ENCODE measurements around the gene TMTC1.

The TMTC1 gene

GRCh38 chr12:29743801-29744200 lies 39.9 kb downstream of the TMTC1 start:
- WGBS (ENCODE audit: extremely low coverage, insufficient coverage, insufficient read length): no CpG with 5 or more reads among the region's 3 CpGs
- Histone ChIP-seq H2BK12ac (ENCODE audit: low read length) (no peak overlapping the region), H4K8ac (ENCODE audit: low read depth, low read length) (no peak overlapping the region), H3K79me2 (ENCODE audit: control insufficient read depth, insufficient read depth, low read length, poor library complexity) (no peaks in the 10 kb centered on the region), H3K4me1 (ENCODE audit: control insufficient read depth in 1 of 2, insufficient read depth in 2 of 2, low read length in 2 of 2) (no peaks in the 10 kb centered on the region), H2AK5ac (ENCODE audit: low read length) (no peak overlapping the region), H3K27me3 (ENCODE audit: insufficient read depth, low read length) (no peaks in the 10 kb centered on the region), H4K91ac (ENCODE audit: low read depth, low read length) (no peak overlapping the region), H3K9ac (ENCODE audit: low read length) (no peak overlapping the region), H3K23ac (ENCODE audit: low read length) (no peak overlapping the region), H2BK5ac (ENCODE audit: low read depth, low read length, poor library complexity) (no peak overlapping the region), H3K36me3 (ENCODE audit: control insufficient read depth in 1 of 2, insufficient read depth in 2 of 2, low read length in 2 of 2) (no peaks in the 10 kb centered on the region), H4K12ac (ENCODE audit: low read depth, low read length) (no peak overlapping the region), H3K18ac (ENCODE audit: low read length) (no peak overlapping the region), H3K9me3 (ENCODE audit: insufficient read depth, low read depth, low read length) (no peaks in the 10 kb centered on the region), H3K4ac (ENCODE audit: low read depth, low read length) (no peak overlapping the region), H2AFZ (ENCODE audit: insufficient read depth, low read length, poor library complexity) (no peak overlapping the region), H3K14ac (ENCODE audit: low read length) (no peak overlapping the region), H3K79me1 (ENCODE audit: low read length) (no peaks in the 10 kb centered on the region), H3K27ac (ENCODE audit: low read depth, low read length) (no peak overlapping the region), H3K4me2 (ENCODE audit: low read length) (no peak overlapping the region), H2BK120ac (ENCODE audit: insufficient read depth, low read length, poor library complexity) (no peak overlapping the region), H3K4me3 (ENCODE audit: low read depth, low read length) (no peak overlapping the region)
- DNase-seq: peak in 1 of 2 donors; percentile 47

GRCh38 chr12:29743077-29743476 lies 40.7 kb downstream of the TMTC1 start:
- Histone ChIP-seq H3K4me1 (ENCODE audit: control insufficient read depth in 1 of 2, insufficient read depth in 2 of 2, low read length in 2 of 2) (no peaks in the 10 kb centered on the region), H3K23ac (ENCODE audit: low read length) (no peak overlapping the region), H3K4ac (ENCODE audit: low read depth, low read length) (no peak overlapping the region), H2BK120ac (ENCODE audit: insufficient read depth, low read length, poor library complexity) (no peak overlapping the region), H3K9ac (ENCODE audit: low read length) (no peak overlapping the region), H2AK5ac (ENCODE audit: low read length) (no peak overlapping the region), H3K4me3 (ENCODE audit: low read depth, low read length) (no peak overlapping the region), H4K91ac (ENCODE audit: low read depth, low read length) (no peak overlapping the region), H2BK12ac (ENCODE audit: low read length) (no peak overlapping the region), H3K36me3 (ENCODE audit: control insufficient read depth in 1 of 2, insufficient read depth in 2 of 2, low read length in 2 of 2) (no peaks in the 10 kb centered on the region), H4K8ac (ENCODE audit: low read depth, low read length) (no peak overlapping the region), H3K27ac (ENCODE audit: low read depth, low read length) (no peak overlapping the region), H3K14ac (ENCODE audit: low read length) (no peak overlapping the region), H3K4me2 (ENCODE audit: low read length) (no peak overlapping the region), H3K79me2 (ENCODE audit: control insufficient read depth, insufficient read depth, low read length, poor library complexity) (no peaks in the 10 kb centered on the region), H3K9me3 (ENCODE audit: insufficient read depth, low read depth, low read length) (no peaks in the 10 kb centered on the region), H2BK5ac (ENCODE audit: low read depth, low read length, poor library complexity) (no peak overlapping the region), H4K12ac (ENCODE audit: low read depth, low read length) (no peak overlapping the region), H3K18ac (ENCODE audit: low read length) (no peak overlapping the region), H2AFZ (ENCODE audit: insufficient read depth, low read length, poor library complexity) (no peak overlapping the region), H3K27me3 (ENCODE audit: insufficient read depth, low read length) (no peaks in the 10 kb centered on the region), H3K79me1 (ENCODE audit: low read length) (no peaks in the 10 kb centered on the region)
- DNase-seq: no peak
- no CpG with 5 or more reads among the region's 4 CpGs for WGBS (ENCODE audit: extremely low coverage, insufficient coverage, insufficient read length)

GRCh38 chr12:29742646-29743045 lies 41.1 kb downstream of the TMTC1 start:
- H4K12ac ChIP-seq (ENCODE audit: low read depth, low read length): no peak overlapping the region
- no peaks in the 10 kb centered on the region for H3K36me3 ChIP-seq (ENCODE audit: control insufficient read depth in 1 of 2, insufficient read depth in 2 of 2, low read length in 2 of 2)
- H3K4me1 ChIP-seq (ENCODE audit: control insufficient read depth in 1 of 2, insufficient read depth in 2 of 2, low read length in 2 of 2): no peaks in the 10 kb centered on the region
- H4K8ac ChIP-seq (ENCODE audit: low read depth, low read length): no peak overlapping the region
- H2BK120ac ChIP-seq (ENCODE audit: insufficient read depth, low read length, poor library complexity): no peak overlapping the region
- H3K9ac ChIP-seq (ENCODE audit: low read length): no peak overlapping the region
- no peak overlapping the region for H3K27ac ChIP-seq (ENCODE audit: low read depth, low read length)
- H2BK5ac ChIP-seq (ENCODE audit: low read depth, low read length, poor library complexity): no peak overlapping the region
- no peak for DNase-seq
- no peak overlapping the region for H4K91ac ChIP-seq (ENCODE audit: low read depth, low read length)
- no peaks in the 10 kb centered on the region for H3K9me3 ChIP-seq (ENCODE audit: insufficient read depth, low read depth, low read length)
- no peaks in the 10 kb centered on the region for H3K79me2 ChIP-seq (ENCODE audit: control insufficient read depth, insufficient read depth, low read length, poor library complexity)
- no peaks in the 10 kb centered on the region for H3K79me1 ChIP-seq (ENCODE audit: low read length)
- no peak overlapping the region for H2AK5ac ChIP-seq (ENCODE audit: low read length)
- H3K18ac ChIP-seq (ENCODE audit: low read length): no peak overlapping the region
- H3K27me3 ChIP-seq (ENCODE audit: insufficient read depth, low read length): no peaks in the 10 kb centered on the region
- no peak overlapping the region for H3K4me3 ChIP-seq (ENCODE audit: low read depth, low read length)
- H3K4ac ChIP-seq (ENCODE audit: low read depth, low read length): no peak overlapping the region
- no peak overlapping the region for H3K14ac ChIP-seq (ENCODE audit: low read length)
- no peak overlapping the region for H3K4me2 ChIP-seq (ENCODE audit: low read length)
- H2AFZ ChIP-seq (ENCODE audit: insufficient read depth, low read length, poor library complexity): no peak overlapping the region
- no peak overlapping the region for H2BK12ac ChIP-seq (ENCODE audit: low read length)
- WGBS (ENCODE audit: extremely low coverage, insufficient coverage, insufficient read length): no CpG with 5 or more reads among the region's 1 CpG
- no peak overlapping the region for H3K23ac ChIP-seq (ENCODE audit: low read length)

- H4K8ac ChIP-seq (ENCODE audit: low read depth, low read length): no peak overlapping the region
- no peaks in the 10 kb centered on the region for H3K4me1 ChIP-seq (ENCODE audit: control insufficient read depth in 1 of 2, insufficient read depth in 2 of 2, low read length in 2 of 2)
- H3K23ac ChIP-seq (ENCODE audit: low read length): no peak overlapping the region
- no peaks in the 10 kb centered on the region for H3K36me3 ChIP-seq (ENCODE audit: control insufficient read depth in 1 of 2, insufficient read depth in 2 of 2, low read length in 2 of 2)
- no peak overlapping the region for H4K12ac ChIP-seq (ENCODE audit: low read depth, low read length)
- no peak overlapping the region for H2AK5ac ChIP-seq (ENCODE audit: low read length)
- no peak overlapping the region for H3K4me2 ChIP-seq (ENCODE audit: low read length)
- no peaks in the 10 kb centered on the region for H3K79me2 ChIP-seq (ENCODE audit: control insufficient read depth, insufficient read depth, low read length, poor library complexity)
- no peaks in the 10 kb centered on the region for H3K79me1 ChIP-seq (ENCODE audit: low read length)
- no peak overlapping the region for H3K9ac ChIP-seq (ENCODE audit: low read length)
- no peak overlapping the region for H2BK120ac ChIP-seq (ENCODE audit: insufficient read depth, low read length, poor library complexity)
- no peak overlapping the region for H4K91ac ChIP-seq (ENCODE audit: low read depth, low read length)
- H3K4me3 ChIP-seq (ENCODE audit: low read depth, low read length): no peak overlapping the region
- no peaks in the 10 kb centered on the region for H3K9me3 ChIP-seq (ENCODE audit: insufficient read depth, low read depth, low read length)
- no peak for DNase-seq
- no peak overlapping the region for H2BK5ac ChIP-seq (ENCODE audit: low read depth, low read length, poor library complexity)
- H3K27me3 ChIP-seq (ENCODE audit: insufficient read depth, low read length): no peaks in the 10 kb centered on the region
- no peak overlapping the region for H3K18ac ChIP-seq (ENCODE audit: low read length)
- no peak overlapping the region for H3K14ac ChIP-seq (ENCODE audit: low read length)
- H3K27ac ChIP-seq (ENCODE audit: low read depth, low read length): no peak overlapping the region
- H3K4ac ChIP-seq (ENCODE audit: low read depth, low read length): no peak overlapping the region
- no peak overlapping the region for H2BK12ac ChIP-seq (ENCODE audit: low read length)
- WGBS (ENCODE audit: extremely low coverage, insufficient coverage, insufficient read length): no CpG with 5 or more reads among the region's 7 CpGs
- H2AFZ ChIP-seq (ENCODE audit: insufficient read depth, low read length, poor library complexity): no peak overlapping the region
These were observed 42.1 kb downstream of the TMTC1 start for GRCh38 chr12:29741342-29742241.

Data from trophoblast cell (in vitro differentiated cells and primary cell).